ENCODE data around the gene AGER. TPM values are rescaled to one million over a fixed set of nuclear protein-coding genes. Genes with fewer than 3 reads are reported as not detected.

The AGER gene
- total and polyA plus RNA-seq, 2 of the 4 experiments (the other 2 are of a cell fraction) = 0.18 to 4.2 TPM

GRCh38 chr6:32223258-32224235 is 39.5 kb upstream of the AGER start, which contains the start of gene NOTCH4:
NOTCH4 (minus strand) TSS chr6:32224067; CDS start chr6:32223928, 139 bp downstream.
- no peaks in the 10 kb centered on the region for H3K9me3 ChIP-seq (ENCODE audit: control insufficient read depth, insufficient read depth, low read length)
- no peak within 1 kb of the TSS for H3K23ac ChIP-seq (ENCODE audit: low read depth, low read length)
- no peaks in the 10 kb centered on the region for H4K20me1 ChIP-seq (ENCODE audit: insufficient read depth, low read length)
- H3K9me1 ChIP-seq (ENCODE audit: insufficient read depth, low read length) = no peaks in the 10 kb centered on the region
- no peak within 1 kb of the TSS for H2AK5ac ChIP-seq (ENCODE audit: low read depth, low read length)
- H3K36me3 ChIP-seq (ENCODE audit: control insufficient read depth, insufficient read depth, low read length) = no peaks in the 10 kb centered on the region
- in situ Hi-C loops (cut with MboI; ENCODE audit: low sequenced_read_pairs) = no loop called here
- no peak within 1 kb of the TSS for H3K4me2 ChIP-seq (ENCODE audit: low read depth, low read length)
- dilution Hi-C loops (cut with HindIII; ENCODE audit: low sequenced_read_pairs, unreplicated experiment) = no loop called here
- ChIA-PET POLR2A (ENCODE audit: unreplicated experiment) (no interaction called here), CTCF (no interaction called here)
- no peak within 1 kb of the TSS for H3K4ac ChIP-seq (ENCODE audit: low read depth, low read length)
- no peak within 1 kb of the TSS for H3K56ac ChIP-seq (ENCODE audit: extremely low read depth, insufficient read depth, low read length)
- peak within 1 kb of the TSS; percentile 33 for H2AFZ ChIP-seq (replicated peaks; ENCODE audit: low read length, poor library complexity)
- no peak within 1 kb of the TSS for H3K9ac ChIP-seq (ENCODE audit: low read depth, low read length)
- no peak within 1 kb of the TSS for H2BK20ac ChIP-seq (ENCODE audit: low read depth, low read length)
- no peak within 1 kb of the TSS for H2BK120ac ChIP-seq (ENCODE audit: low read depth, low read length)
- no peak within 1 kb of the TSS for H2BK5ac ChIP-seq (ENCODE audit: low read depth, low read length, poor library complexity, severe bottlenecking)
- intact Hi-C loops (cut with micrococcal nuclease) = no loop called here
- ATAC-seq (ENCODE audit: low read depth) (no peak), DNase-seq (no peak)
- H3K27ac ChIP-seq (ENCODE audit: insufficient read depth, low read length) = no peak within 1 kb of the TSS
- no peak within 1 kb of the TSS for H2BK15ac ChIP-seq (ENCODE audit: low read depth, low read length)
- H3K4me1 ChIP-seq (ENCODE audit: control insufficient read depth, insufficient read depth, low read length) = no peaks in the 10 kb centered on the region
- no peak within 1 kb of the TSS for H3K14ac ChIP-seq (replicated peaks; ENCODE audit: low read depth, low read length)
- H4K5ac ChIP-seq (ENCODE audit: low read depth, low read length) = no peak within 1 kb of the TSS
- 32% methylated on average over 3 of the region's 20 CpGs; no CpG with 5 or more reads in 1 of the 2 experiments for WGBS, 2 experiments (ENCODE audit: extremely low coverage in 2 of 2, insufficient read length in 1 of 2)
- peaks cover 32% of the 10 kb centered on the region for H3K27me3 ChIP-seq (ENCODE audit: control insufficient read depth, insufficient read depth, low read length)
- H2AK9ac ChIP-seq (replicated peaks; ENCODE audit: low read depth, low read length, poor library complexity) = no peak within 1 kb of the TSS
- H4K8ac ChIP-seq (ENCODE audit: low read depth in 2 of 2, low read length in 2 of 2) = no peak within 1 kb of the TSS
- no peak within 1 kb of the TSS for H4K91ac ChIP-seq (ENCODE audit: insufficient read depth, low read depth, low read length)
- no peak within 1 kb of the TSS for H3K4me3 ChIP-seq (ENCODE audit: insufficient read depth, low read depth, low read length)
- BruUV-seq (replicated peaks) = no TSS peak
- TF ChIP-seq POLR2A (IDR thresholded peaks at IDR 0.05; ENCODE audit: low read depth, low read length) (no peak), CEBPB (IDR thresholded peaks at IDR 0.05; ENCODE audit: low read depth, low read length) (no peak), BHLHE40 (IDR thresholded peaks at IDR 0.05; ENCODE audit: low read depth, low read length) (no peak), CHD1 (IDR thresholded peaks at IDR 0.05; ENCODE audit: low read depth, low read length) (no peak)
- no peak within 1 kb of the TSS for H3K18ac ChIP-seq (ENCODE audit: low read depth, low read length)
- no peaks in the 10 kb centered on the region for H3K79me1 ChIP-seq (ENCODE audit: low read depth in 1 of 2, low read length in 2 of 2)

Data from IMR-90 (cell line).